GM12865 (cell line): ENCODE data around the gene BABAM2.

Experiments
- DNase-seq: peaks from one replicate; pipeline ENCODE4 v3.0.0; 2010; ENCODE audit warnings: low read depth
- H3K4me3 ChIP-seq: 2 replicates; pipeline ENCODE4 v1.5.1; 2011; ENCODE audit warnings: mild to moderate bottlenecking, low read depth, low read length, control low read depth
- TF ChIP-seq, protein P1 (sequence below): IDR thresholded peaks from 2 replicates; pipeline ENCODE4 v1.5.1; 2011; ENCODE audit warnings: low read length, control low read depth, low read depth, inconsistent platforms; ENCODE audit not compliant: insufficient read depth; ENCODE audit errors: missing control alignments

BABAM2 gene

DNA sequence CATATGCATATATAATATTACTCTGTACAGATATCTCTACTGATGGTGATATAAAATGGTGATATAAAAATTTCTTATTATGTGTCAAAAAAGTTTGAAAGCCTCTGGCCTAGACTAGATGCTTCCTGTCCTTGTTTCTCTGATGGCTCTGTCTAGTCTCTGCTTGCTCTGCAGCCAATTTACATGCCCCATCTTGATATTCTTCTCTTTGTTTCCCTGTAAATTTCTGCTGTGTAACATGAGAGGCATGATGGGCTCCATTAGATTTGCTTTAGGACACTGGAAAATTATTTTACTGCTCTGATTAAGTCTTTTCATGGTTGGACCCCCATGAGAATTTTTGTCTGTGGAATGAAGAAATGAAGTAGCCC, 24.3 kb downstream of the BABAM2 start:
- TF ChIP-seq, protein P1, sequence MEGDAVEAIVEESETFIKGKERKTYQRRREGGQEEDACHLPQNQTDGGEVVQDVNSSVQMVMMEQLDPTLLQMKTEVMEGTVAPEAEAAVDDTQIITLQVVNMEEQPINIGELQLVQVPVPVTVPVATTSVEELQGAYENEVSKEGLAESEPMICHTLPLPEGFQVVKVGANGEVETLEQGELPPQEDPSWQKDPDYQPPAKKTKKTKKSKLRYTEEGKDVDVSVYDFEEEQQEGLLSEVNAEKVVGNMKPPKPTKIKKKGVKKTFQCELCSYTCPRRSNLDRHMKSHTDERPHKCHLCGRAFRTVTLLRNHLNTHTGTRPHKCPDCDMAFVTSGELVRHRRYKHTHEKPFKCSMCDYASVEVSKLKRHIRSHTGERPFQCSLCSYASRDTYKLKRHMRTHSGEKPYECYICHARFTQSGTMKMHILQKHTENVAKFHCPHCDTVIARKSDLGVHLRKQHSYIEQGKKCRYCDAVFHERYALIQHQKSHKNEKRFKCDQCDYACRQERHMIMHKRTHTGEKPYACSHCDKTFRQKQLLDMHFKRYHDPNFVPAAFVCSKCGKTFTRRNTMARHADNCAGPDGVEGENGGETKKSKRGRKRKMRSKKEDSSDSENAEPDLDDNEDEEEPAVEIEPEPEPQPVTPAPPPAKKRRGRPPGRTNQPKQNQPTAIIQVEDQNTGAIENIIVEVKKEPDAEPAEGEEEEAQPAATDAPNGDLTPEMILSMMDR, result no peak
- no peak overlapping the region for H3K4me3 ChIP-seq
- DNase-seq, result no peak

DNA sequence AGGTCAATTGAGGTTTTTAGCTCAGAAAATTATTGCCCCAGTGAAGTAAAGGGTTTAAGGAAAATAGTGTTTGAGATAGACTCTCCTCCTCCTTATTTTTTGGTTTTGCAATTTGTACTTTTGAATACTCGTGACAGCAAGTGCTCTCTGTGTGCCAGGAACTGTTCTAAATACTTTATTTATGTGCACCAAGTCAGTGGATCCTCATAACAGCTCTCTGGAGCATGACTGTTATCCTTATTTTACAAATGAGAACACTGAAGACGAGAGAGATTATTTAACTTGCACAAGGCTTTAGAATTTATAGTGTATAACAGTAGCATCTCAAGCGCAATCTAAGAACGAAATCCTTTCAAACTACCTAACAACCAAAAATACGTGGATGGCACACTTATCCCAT, 24.7 kb downstream of the BABAM2 start:
- DNase-seq, result no peak
- H3K4me3 ChIP-seq, result no peak overlapping the region
- TF ChIP-seq, protein P1, result no peak

DNA sequence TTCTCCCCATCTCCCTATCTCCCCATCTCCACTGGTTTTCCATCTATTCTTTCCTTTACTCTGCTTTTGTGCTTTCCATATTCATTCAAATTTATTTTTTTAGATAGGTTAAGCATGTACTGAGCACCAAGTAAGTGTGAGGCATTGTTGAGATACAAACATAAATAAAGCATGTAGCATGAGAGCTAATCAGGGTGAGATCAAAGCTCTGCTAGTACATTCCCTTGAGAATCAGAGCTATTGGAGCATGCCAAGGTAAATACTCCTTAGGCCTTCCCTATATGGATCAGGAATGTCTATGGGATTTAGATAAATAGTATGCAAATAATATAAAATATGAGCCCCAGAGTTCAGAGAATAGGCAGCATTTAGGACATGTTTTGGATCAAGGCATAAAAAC, 25.3 kb downstream of the BABAM2 start:
- TF ChIP-seq, protein P1, result no peak
- DNase-seq, result no peak
- H3K4me3 ChIP-seq, result no peak overlapping the region

DNA sequence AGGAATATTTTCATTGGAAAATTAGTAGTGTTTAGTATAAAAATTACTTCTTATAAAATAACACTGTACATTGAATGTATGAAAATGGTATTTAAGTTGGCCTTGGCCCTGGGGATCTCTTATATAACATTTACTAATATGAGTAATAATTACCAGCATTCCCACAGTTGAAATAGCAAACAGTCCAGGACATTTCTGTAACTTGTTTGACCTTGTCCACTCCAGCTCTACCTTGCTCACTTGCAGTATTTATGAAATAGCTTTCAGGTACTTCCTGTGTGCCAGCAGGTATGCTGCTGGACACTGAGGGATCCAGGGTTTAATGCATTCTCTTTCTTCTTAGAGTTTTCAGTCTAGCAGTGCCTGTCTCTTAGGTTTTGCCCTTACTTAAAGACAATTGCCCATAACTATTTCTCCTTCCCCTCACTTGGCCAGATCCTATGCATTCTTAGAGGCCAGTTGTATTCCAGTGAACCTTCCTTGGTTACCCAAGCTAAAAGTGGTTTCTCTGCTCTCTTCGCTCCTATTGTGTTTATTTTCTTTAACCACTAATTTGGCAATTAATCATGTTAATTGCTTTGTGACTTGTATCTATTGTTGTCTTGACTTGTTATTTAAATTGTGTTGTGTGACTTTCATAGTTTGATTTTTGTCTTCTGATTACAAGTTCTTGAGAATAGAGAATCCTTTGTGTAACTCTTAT, 25.9 kb downstream of the BABAM2 start:
- H3K4me3 ChIP-seq, result no peak overlapping the region
- no peak for DNase-seq
- TF ChIP-seq, protein P1, result no peak

DNA sequence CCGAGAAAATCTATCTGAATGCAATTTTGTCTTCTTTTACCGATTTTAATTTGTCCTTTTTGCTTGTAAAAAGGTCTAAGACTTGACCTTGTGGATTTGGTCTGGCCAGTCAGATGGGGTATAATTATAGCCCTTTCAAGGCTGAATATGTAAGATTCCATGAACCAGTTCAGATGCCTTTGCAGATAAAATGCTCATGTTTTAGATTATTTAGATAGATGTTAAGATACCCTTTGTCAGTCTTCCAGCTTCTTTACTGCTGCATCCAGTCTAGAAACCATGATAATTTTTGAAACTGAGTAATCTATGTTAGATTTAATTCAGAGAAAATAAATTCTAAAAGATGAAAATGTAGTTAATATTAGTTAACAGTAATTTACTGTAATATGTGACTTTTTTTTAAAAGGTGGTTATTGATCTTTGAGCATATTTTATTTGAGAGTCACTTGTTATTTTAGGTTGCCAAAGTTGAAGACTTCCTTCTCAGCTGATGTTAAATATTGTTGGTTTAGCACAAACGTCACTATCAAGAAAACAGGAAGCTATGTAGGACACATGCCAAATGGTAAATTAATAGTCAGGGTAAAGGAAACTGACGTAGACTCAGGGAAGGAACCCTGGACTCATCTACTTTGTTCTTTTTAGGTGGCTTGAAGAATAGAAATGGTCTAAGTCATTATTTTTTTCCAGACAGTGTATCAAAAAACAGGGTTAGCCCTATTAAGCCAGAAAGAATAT, 29.8 kb downstream of the BABAM2 start:
- TF ChIP-seq, protein P1, result no peak
- no peak overlapping the region for H3K4me3 ChIP-seq
- no peak for DNase-seq

DNA sequence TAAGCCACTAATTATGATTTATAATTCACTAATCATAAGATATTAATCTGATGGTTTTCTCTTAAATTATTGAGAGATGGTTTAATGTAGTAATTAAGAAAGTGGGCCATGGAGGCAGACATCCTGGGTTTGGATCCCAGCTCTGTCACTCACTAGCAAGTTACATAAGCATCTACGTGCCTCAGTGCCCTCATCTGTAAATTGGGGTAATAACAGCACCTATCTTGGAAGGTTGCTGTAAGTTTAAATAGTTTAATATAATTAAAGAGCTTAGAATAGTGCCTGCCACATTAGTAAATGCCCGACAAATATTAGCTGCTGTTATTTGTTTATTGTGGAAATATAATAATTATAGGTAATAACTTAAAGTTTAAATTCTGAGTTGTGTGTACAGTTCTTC, 30.9 kb downstream of the BABAM2 start:
- no peak overlapping the region for H3K4me3 ChIP-seq
- no peak for DNase-seq
- TF ChIP-seq, protein P1, result no peak
